Smooth muscle cell (in vitro differentiated cells): Measurements from ENCODE around the gene TYK2. TPM values are rescaled to one million over a fixed set of nuclear protein-coding genes. Genes with fewer than 3 reads are reported as not detected.

Source experiments
- DNase-seq: peaks from one replicate; lab custom pipeline; 2025; ENCODE audit not compliant: unreplicated experiment; lab: John Stamatoyannopoulos, UW
- H2AFZ ChIP-seq: fragments of 200-600 bp; sonication (generic); 2 replicates; pipeline ENCODE4 v1.6.0; 2016; ENCODE audit warnings: antibody characterized with exemption, low read depth, mild to moderate bottlenecking
- H3F3A ChIP-seq: fragments of 200-600 bp; sonication (generic); 2 replicates; pipeline ENCODE4 v1.6.0; 2017; ENCODE audit warnings: antibody characterized with exemption, low read depth
- H3K27ac ChIP-seq: fragments of 200-600 bp; sonication (generic); 2 replicates; pipeline ENCODE4 v1.5.1; 2016; ENCODE audit warnings: low read depth, mild to moderate bottlenecking
- H3K27me3 ChIP-seq: fragments of 200-600 bp; sonication (generic); 2 replicates; pipeline ENCODE4 v1.6.1; 2016; ENCODE audit warnings: low read depth, mild to moderate bottlenecking
- H3K36me3 ChIP-seq: fragments of 200-600 bp; sonication (generic); 2 replicates; pipeline ENCODE4 v1.5.1; 2016; ENCODE audit warnings: low read depth
- H3K4me1 ChIP-seq: fragments of 200-600 bp; sonication (generic); 2 replicates; pipeline ENCODE4 v1.5.1; 2016; ENCODE audit warnings: low read depth
- H3K4me2 ChIP-seq: fragments of 200-600 bp; sonication (generic); 2 replicates; pipeline ENCODE4 v1.6.0; 2016; ENCODE audit warnings: mild to moderate bottlenecking
- H3K4me3 ChIP-seq: fragments of 200-600 bp; sonication (generic); 2 replicates; pipeline ENCODE4 v1.5.1; 2016; ENCODE audit warnings: mild to moderate bottlenecking
- H3K79me2 ChIP-seq: fragments of 200-600 bp; sonication (generic); 2 replicates; pipeline ENCODE4 v1.6.0; 2016; ENCODE audit warnings: low read depth, mild to moderate bottlenecking
- H3K9ac ChIP-seq: fragments of 200-600 bp; sonication (generic); 2 replicates; pipeline ENCODE4 v1.6.0; 2016; ENCODE audit warnings: low read depth
- H3K9me3 ChIP-seq: fragments of 200-600 bp; sonication (generic); replicated peaks from 2 replicates; pipeline ENCODE4 v1.5.1; 2016; ENCODE audit warnings: low read depth
- H4K20me1 ChIP-seq: fragments of 200-600 bp; sonication (generic); 2 replicates; pipeline ENCODE4 v1.6.0; 2016; ENCODE audit warnings: low read depth
- WGBS: methylation state at CpG from one replicate; pipeline ENCODE4 v1.1.7; 2016; ENCODE audit warnings: low lambda C conversion rate; 5-methylcytosine and 5-hydroxymethylcytosine counted together
- polyA plus RNA-seq: library from polyadenylated mRNA; unstranded; fragments of >200 nt; fragmentation: Nextera tagmentation; extraction: Ambion mirVana; gene quantifications from 2 replicates; pipeline ENCODE4 v1.2.1, GENCODE V29; 2016
- total RNA-seq: library from RNA; depleted of rRNA; stranded (reverse); fragments of >200 nt; gene quantifications from 2 replicates; pipeline ENCODE4 v1.2.3, GENCODE V29; 2014
- TF ChIP-seq, protein P1 (sequence below): fragments of 200-600 bp; sonication (generic); IDR thresholded peaks from 2 replicates; pipeline ENCODE4 v1.5.1; 2017; ENCODE audit warnings: borderline replicate concordance, mild to moderate bottlenecking, antibody characterized with exemption; ENCODE audit not compliant: insufficient read depth, poor library complexity, severe bottlenecking

The TYK2 gene
- total and polyA plus RNA-seq, 2 experiments from 2014 or later = 53.1 to 98.4 TPM

DNA sequence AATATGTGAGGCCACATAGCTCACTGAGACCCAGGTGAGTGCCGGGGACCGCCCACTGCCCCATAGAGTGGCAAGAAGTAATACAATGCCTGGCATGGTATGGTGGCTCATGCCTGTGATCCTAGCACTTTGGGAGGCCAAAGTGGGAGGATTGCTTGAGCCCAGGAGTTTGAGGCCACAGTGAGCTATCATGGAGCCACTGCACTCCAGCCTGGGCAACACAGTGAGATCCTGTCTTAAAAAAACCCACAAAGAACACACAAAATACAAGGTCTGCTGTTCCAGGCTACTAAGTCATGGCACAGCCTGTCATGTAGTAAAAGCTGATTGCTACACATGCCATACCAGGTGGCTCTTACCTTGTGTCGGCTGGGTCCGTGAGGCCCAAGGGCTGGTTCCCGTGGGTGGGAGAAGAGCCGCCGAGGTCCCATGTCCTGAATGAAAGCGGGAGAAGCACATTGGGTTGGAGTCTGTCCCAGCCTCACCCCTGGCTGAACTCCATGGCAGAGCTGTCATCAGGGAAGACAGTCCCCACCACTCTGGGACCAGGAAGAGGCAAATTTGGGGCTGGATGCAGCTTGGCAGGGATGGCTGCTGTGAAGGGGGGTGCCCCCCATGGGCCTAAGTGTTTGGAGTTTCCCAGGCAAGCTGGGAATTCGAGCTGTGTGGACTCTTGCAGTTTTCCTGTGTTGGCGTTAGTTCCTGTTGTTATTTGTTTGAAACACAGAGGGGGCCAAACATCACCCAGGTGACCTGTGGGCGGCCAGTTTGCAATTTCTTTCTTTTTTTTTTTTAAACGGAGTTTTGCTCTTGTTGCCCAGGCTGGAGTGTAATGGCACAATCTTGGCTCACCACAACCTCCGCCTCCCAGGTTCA is 61.3 kb downstream of the TYK2 start:
- Histone ChIP-seq H3K4me2 (no peak overlapping the region), H3K36me3 (no peaks in the 10 kb centered on the region), H4K20me1 (no peaks in the 10 kb centered on the region), H3K27me3 (no peaks in the 10 kb centered on the region), H3K27ac (no peak overlapping the region), H3F3A (peaks cover 7% of the 10 kb centered on the region), H3K4me3 (no peak overlapping the region), H3K9ac (no peak overlapping the region), H2AFZ (no peak overlapping the region), H3K79me2 (no peaks in the 10 kb centered on the region), H3K4me1 (peaks cover 10% of the 10 kb centered on the region), H3K9me3 (no peaks in the 10 kb centered on the region)
- 96% methylated on average over 13 of the region's 13 CpGs for WGBS
- TF ChIP-seq, protein P1, sequence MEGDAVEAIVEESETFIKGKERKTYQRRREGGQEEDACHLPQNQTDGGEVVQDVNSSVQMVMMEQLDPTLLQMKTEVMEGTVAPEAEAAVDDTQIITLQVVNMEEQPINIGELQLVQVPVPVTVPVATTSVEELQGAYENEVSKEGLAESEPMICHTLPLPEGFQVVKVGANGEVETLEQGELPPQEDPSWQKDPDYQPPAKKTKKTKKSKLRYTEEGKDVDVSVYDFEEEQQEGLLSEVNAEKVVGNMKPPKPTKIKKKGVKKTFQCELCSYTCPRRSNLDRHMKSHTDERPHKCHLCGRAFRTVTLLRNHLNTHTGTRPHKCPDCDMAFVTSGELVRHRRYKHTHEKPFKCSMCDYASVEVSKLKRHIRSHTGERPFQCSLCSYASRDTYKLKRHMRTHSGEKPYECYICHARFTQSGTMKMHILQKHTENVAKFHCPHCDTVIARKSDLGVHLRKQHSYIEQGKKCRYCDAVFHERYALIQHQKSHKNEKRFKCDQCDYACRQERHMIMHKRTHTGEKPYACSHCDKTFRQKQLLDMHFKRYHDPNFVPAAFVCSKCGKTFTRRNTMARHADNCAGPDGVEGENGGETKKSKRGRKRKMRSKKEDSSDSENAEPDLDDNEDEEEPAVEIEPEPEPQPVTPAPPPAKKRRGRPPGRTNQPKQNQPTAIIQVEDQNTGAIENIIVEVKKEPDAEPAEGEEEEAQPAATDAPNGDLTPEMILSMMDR = no peak
- DNase-seq = no peak

DNA sequence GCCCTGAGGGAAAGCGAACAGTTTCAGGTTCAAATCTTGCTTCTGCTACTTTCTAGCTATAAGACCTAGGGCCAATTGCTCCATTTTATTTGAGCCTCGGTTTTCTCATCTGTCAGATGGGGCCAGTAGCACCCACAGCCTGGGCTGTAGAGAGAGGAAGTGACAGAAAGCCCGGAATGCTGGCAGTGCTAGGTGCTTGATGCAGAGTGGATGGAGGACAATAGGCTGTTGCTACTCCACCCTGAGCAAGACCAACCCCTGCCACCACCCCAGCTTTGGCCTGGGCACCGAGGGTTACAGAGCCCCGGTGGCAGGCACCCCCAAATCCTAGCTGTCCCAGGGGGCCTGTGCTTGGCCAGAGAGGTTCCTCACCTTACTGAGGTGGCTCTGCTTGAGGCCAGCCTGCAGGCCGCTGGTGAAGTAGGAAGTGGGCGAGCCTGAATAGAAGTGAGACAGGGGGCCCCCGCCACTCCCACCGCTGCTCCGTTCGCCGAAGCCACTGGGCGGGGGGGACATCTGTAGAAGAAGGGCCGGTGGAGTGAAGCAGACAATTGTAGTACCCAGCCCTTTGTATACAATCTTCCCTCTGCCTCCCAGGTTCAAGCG is 62.4 kb downstream of the TYK2 start:
- Histone ChIP-seq H3K9ac (no peak overlapping the region), H4K20me1 (no peaks in the 10 kb centered on the region), H3K79me2 (no peaks in the 10 kb centered on the region), H2AFZ (no peak overlapping the region), H3K4me2 (no peak overlapping the region), H3K27ac (no peak overlapping the region), H3F3A (peaks cover 7% of the 10 kb centered on the region), H3K27me3 (no peaks in the 10 kb centered on the region), H3K36me3 (no peaks in the 10 kb centered on the region), H3K4me3 (no peak overlapping the region), H3K4me1 (peaks cover 10% of the 10 kb centered on the region), H3K9me3 (no peaks in the 10 kb centered on the region)
- 96% methylated on average over 15 of the region's 15 CpGs for WGBS
- no peak for DNase-seq
- TF ChIP-seq, protein P1 = no peak

DNA sequence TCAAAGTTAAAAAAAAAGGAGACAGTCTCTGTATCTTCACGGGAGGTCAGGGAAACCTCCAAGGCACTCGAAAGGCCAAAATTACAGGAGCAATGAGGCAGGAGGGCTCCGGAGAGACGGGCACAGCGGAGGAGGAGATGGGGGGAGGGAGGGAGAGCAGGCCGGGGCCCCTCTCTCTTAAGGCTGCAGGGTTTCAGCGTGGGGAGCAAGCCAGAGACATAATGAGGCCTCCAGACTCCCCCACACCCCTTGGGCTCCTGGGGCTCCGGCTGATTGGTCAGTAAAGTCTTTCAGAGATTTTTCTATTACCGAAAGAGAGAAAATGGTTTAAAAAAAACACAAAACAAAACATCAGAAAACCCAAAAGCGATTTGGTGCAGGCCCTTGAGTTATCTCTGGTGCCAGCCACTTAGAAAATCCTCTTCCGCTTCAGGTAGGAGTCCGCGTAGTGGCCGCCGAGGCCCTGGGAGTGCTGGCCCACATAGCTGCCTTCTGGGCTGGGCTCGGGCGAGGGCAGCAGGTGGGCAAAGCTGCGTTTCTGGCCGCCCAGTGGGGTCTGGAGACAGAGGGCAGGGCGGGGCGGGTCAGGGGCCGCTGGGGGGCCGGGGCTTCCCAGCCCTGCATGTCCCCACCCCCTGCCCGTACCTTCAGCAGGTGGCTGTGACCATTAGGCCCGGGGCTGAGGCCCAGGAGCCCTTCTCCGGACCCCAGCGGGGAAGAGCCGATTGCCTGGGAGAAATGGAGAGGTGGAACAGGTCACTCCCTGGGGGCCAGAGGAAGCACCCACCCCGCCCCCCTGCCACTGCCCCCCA is 63.1 kb downstream of the TYK2 start:
- H3K36me3 ChIP-seq = no peaks in the 10 kb centered on the region
- no peaks in the 10 kb centered on the region for H3K9me3 ChIP-seq
- WGBS = 97% methylated on average over 20 of the region's 29 CpGs
- H3K4me3 ChIP-seq = no peak overlapping the region
- H4K20me1 ChIP-seq = no peaks in the 10 kb centered on the region
- peaks cover 7% of the 10 kb centered on the region for H3F3A ChIP-seq
- no peak overlapping the region for H2AFZ ChIP-seq
- TF ChIP-seq, protein P1 = no peak
- DNase-seq = no peak
- H3K4me2 ChIP-seq = no peak overlapping the region
- no peaks in the 10 kb centered on the region for H3K79me2 ChIP-seq
- peaks cover 10% of the 10 kb centered on the region for H3K4me1 ChIP-seq
- no peak overlapping the region for H3K9ac ChIP-seq
- no peak overlapping the region for H3K27ac ChIP-seq
- H3K27me3 ChIP-seq = no peaks in the 10 kb centered on the region
